ENCODE data around the gene ZNF333.
"Not testable (repeated sequence)": the region's sequence is repeated elsewhere in the genome, so short reads cannot be mapped to it uniquely, and the experiment has no call there.

Gene ZNF333

DNA sequence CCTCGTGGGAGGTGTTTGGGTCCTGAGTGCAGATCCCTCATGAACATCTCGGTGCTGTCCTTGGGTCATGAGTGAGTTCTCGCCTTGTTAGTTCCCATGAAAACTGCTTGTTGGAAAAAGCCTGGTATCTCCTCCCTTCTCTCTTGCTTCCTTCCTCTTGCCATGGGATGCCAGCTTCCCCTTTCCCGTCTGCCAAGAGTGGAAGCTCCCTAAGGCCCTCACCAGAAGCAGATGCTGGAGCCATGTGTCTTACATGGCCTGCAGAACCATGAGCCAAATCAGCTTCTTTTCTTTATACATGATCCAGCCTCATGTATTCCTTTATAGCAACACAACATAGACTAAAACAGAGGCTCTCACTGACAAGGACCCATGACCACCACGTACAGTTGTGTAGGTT lies 80.3 kb downstream of the ZNF333 start:
- DNase-seq: no peak

DNA sequence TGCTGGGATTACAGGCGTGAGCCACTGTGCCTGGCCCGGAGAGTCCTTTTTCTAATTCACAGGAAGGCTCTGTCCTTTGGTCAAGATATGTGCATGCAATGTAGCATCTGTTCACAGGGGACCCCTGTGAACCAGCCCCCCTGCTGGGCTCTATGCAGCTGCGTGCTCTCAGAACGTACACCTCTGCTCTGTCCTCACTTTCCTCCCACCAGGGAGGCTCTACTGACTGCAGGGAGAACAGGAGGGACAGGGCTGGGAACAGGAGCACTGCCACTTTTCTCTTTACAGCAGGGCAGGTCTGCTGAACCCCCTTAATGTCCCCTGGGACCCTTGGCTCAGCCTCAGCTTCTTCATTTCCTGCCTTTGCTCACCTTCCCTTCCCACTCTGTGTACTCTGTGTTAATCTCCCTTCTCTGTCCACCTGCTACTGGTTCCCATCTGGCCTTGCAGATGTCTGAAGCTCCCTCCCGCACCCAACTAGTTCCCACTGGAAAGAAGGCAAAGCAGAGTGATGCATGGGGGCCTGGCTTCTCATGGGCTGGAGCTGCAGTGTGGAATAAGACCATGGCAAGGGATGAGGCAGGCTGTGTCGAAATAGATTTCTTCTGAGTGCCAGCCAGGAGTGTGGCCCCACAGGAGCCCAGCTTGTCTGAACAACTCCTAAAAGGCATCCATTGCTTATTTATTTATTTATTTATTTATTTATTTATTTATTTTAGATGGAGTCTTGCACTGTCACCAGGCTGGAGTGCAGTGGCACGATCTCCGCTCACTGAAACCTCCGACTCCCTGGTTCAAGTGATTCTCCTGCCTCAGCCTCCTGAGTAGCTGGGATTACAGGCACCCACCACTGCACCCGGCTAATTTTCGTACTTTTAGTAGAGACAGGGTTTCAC lies 81.3 kb downstream of the ZNF333 start:
- DNase-seq: no peak

DNA sequence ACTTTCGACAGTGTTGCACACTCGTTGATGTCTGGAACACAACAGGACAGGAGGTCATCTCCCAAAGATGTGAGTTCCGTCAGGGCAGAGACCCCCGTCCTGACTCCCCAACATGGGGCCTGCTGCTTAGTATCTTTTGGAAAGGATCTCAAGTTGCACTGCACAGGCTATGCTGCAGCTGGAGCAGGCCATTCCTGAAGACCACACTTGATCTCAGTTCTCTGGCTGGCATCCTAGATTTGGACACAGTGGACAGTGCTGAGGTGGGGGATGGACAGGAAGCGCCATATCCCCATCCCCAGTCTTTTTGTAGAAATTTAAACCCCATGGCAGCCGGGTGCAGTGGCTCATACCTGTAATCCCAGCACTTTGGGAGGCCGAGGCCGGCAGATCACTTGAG lies 82.6 kb downstream of the ZNF333 start:
- no peak for DNase-seq

DNA sequence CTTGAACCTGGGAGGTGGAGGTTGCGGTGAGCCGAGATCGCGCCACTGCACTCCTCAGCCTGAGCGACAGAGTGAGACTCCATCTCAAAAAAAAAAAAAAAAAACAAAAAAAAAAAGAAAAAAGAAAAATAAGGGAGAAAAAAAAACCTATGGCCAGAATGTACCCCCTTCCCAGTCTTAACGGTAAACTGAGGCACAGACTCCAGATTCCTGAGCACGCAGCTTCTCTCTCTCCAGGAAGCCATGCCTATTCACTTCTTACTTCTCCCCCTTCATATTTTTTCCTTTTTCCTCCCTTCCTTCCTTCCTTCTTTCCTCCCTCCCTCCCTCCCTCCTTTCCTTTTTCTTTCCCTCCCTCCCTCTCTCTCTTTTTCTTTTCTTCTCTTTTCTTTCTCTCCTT lies 83.1 kb downstream of the ZNF333 start:
- DNase-seq: no peak

DNA sequence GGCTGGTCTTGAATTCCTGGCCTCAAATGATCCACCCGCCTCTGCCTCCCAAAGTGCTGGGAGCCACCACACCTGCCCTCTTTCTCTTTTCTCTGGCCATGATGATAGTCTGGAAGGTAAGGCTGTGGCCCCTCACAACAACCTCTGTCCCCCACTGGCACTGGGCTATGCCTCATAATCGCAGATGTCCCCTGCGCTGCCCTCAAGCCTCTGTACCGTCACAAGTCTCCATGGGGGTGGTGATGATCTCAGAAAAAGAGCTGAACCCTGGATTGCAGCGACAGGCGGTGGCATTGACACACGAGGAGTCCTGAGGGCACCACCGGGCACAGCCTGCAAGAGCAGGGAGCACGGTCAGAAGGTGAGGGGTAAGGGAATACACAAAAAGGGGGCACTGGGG lies 83.9 kb downstream of the ZNF333 start:
- not testable (repeated sequence) for DNase-seq

DNA sequence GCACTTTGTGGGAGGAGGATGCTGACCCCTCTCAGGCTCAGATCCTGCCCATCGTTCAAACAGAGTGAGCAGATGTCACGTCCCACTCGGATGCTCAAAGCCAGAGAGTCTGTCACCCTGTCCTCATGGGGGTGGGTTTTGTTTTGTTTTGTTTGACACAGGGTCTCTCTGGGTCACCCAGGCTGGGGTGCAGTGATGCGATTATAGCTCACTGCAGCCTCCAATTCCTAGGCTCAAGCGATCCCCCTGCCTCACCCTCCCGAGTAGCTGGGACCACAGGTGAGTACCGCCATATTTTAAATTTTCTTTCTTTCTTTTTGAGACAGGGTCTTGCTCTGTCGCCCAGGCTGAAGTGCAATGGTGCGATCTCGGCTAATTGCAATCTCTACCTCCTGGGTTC lies 84.5 kb downstream of the ZNF333 start:
- no peak for DNase-seq

DNA sequence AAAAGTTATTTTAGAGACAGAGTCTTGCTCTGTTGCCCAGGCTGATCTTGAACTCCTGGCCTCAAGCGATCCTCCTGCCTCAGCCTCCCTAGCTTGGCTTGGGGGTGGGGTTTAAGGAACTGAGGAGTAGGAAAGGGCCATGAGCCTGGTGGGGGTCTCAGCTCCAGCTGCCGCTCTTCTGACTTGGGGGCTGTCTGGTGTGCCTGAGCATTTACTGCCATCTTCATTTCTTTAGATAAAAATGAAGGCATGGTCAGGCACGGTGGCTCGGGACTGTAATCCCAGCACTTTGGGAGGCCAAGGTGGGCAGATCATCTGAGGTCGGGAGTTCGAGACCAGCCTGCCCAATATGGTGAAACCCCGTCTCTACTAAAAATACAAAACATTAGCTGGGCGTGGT lies 85.5 kb downstream of the ZNF333 start:
- not testable (repeated sequence) for DNase-seq

DNA sequence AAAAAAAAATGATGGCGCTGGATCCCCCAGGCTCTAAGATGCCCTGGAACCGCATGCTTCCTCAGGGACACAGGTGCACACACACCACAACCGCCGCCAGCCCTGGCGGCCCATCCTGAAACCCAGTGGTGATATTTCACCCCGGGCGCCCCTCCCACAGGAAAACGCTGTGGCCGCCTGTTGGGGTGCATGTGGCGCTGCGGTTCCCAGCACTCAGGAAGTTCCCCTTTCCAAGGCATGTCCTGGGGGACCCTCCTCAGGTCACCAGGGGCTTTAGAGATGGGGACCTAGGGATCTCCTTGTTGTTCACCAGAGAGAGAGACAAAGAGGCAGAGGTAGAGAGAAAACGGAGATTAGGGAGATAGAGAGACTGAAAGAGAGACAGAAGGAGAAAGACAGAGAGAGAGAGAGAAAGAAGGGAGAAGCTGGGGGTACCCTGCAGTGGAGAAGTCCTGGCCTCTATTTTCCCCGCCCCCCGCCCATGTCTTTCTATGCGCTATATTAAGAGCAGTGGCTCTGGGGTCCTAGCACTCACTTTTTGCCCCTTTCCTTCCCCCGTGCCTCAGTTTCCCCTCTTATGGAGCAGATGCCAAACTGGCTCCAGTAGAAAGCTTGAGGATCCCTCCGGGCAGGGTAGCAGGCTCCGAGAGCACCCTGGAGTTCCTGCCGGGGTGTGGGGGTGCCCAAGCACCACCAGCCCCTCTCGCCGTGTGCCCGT lies 86.2 kb downstream of the ZNF333 start:
- DNase-seq: no peak

- DNase-seq: not testable (repeated sequence)
Measured at GRCh38 chr19:14777645-14778044, 87.8 kb downstream of the ZNF333 start.

DNA sequence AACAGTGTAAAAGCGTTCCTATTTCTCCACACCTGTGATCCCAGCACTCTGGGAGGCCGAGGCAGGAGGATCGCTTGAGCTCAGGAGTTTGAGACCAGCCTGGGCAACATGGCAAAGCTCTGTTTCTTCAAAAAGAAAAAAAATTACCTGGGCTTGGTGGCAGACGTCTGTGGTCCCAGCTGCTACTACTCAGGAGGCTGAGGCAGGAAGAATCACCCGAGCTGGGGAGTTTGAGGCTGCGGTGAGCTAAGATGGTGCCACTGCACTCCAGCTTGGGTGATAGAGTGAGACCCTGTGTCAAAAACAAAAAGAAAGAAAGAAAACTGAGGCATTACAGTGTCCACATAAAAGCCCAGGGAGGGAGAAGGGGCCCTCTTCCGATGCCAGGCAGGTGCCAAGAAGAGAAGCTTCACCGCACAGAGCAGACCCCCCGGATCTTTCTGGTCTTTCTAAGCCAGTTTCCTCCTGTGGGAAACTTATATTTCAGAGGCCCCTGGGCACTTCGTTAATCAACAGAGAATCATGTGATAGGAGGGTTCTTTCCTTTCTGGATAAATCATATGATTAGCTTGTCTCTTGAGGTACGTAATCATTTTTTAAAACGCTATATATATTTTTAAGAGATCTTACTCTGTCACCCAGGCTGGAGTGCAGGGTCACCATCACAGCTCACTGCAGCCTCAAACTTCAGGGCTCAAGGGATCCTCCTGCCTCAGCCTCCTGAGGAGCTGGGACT lies 88.4 kb downstream of the ZNF333 start, which contains the start of gene ADGRE2:
ADGRE2 (minus strand) TSS at position 451 of the 736 bp plus-strand sequence. CDS start 1,804 bp downstream, outside the sequence.
- not testable (repeated sequence) for DNase-seq

DNA sequence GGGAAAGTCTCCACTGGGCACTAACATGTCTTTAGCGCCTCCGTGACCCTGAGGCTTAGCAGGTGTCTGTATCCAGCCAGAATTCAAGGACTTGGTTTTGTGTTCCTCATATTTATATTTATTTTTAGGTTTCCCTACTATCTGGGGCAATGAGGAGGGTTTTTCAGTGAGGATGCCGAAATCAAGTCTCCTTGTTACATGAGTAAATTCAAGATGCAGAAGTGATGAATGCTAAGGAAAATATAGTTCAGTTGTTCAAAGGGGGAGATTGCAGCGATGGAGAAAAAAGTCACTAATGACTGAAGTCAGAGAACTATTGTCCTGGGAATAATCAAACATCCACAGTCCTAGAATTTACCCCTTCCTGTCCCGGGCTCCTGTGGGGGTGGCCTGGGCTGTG lies 89.3 kb downstream of the ZNF333 start:
- no peak for DNase-seq

DNA sequence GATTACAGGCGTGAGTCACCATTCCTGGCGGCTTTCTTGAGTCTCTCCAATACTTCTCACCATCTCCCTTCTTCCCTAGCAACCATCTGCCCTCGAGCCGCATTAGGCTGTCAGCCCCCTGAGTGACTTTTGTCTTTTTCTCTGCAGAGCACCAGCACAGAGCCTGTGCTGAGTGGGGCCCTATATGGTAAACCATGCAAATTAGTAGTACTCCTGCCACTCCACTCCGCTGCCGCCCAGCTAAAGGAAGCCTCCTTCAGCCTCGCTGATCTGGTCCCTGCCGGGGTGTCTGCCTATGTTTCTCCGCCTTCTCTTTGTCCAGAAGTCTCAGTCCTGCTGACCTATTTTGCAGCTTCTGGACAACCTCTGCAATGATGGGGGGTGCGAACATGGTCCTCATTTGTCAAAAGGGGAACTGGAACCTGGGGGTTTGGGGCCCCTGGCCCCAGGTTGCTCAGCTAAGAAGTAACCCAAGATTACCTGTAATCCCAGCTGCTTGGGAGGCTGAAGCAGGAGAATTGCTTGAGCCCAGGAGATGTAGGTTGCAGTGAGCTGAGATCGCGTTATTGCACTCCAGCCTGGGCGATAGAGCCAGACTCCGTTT lies 90.9 kb downstream of the ZNF333 start:
- DNase-seq: not testable (repeated sequence)

DNA sequence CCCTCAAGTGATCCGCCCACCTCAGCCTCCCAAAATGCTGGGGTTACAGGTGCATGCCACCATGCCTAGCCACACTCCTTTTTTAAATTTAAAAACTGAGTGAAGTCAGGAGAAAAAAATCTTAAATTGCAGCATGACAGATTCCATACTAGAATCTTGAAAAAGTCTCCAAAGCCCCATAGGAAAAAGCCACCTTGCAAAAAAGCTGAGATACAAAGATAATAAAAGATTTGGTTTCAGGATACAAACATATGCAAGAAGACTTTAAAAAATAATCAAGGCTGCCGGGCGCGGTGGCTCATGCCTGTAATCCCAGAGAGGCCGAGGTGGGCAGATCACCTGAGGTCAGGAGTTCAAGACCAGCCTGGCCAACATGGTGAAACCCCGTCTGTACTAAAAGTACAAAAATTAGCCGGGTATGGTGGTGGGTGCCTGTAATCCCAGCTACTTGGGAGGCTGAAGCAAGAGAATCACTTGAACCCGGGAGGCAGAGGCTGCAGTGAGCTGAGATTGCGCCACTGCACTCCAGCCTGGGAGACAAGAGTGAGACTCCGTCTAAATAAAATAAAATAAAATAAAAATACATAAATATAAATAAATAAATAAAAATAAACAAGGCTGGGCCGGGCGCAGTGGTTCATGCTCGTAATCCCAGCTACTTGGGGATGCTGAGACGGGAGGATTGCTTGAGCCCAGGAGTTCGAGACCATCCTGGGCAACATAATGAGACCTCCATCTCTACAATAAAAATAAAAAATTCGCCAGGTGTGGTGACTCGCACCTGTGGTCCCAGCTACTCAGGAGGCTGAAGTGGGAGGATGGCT lies 92.1 kb downstream of the ZNF333 start:
- DNase-seq: not testable (repeated sequence)

- DNase-seq: no peak
Measured at GRCh38 chr19:14782626-14783409, 93.0 kb downstream of the ZNF333 start.

All from right hindlimb (tissue), 1 donor.